Transverse colon (tissue), 4 donors: ENCODE data around the gene SH3BP5. TPM values are rescaled to one million over a fixed set of nuclear protein-coding genes. Genes with fewer than 3 reads are reported as not detected.

Experiments
- DNase-seq: peaks from one replicate; pipeline ENCODE4 v3.0.0-alpha.2; 2019
- H3K27ac ChIP-seq, 4 donors: fragments of 200-600 bp; sonication (generic); 2 replicates each; pipeline ENCODE4 v1.5.1; 2016 to 2018; ENCODE audit warnings: inconsistent platforms in 4 of 4
- H3K27me3 ChIP-seq: fragments of 200-600 bp; sonication (generic); 2 replicates; pipeline ENCODE4 v1.5.1; 2017; ENCODE audit warnings: inconsistent platforms
- H3K36me3 ChIP-seq, 4 donors: fragments of 200-600 bp; sonication (generic); 2 replicates each; pipeline ENCODE4 v1.5.1; 2017 to 2019; ENCODE audit warnings: inconsistent platforms in 4 of 4
- H3K4me1 ChIP-seq, 4 donors: fragments of 200-600 bp; sonication (generic); 2 replicates each; pipeline ENCODE4 v1.5.1; 2017 to 2020; ENCODE audit warnings: inconsistent platforms in 4 of 4
- H3K4me3 ChIP-seq, 4 donors: fragments of 200-600 bp; sonication (generic); 1 replicate in 1 of 4; 2 replicates in 3 of 4; pipeline versions ENCODE4 v1.5.1 to v1.6.1; 2017 to 2019; ENCODE audit warnings: inconsistent platforms in 4 of 4
- H3K9me3 ChIP-seq, 2 donors: fragments of 200-600 bp; sonication (generic); 2 replicates each; pipeline ENCODE4 v1.5.1; 2017 to 2019; ENCODE audit warnings: inconsistent platforms in 2 of 2
- CTCF ChIP-seq, 5 experiments: fragments of 200-600 bp in 3 of 5; fragments of 450-650 bp in 2 of 5; sonication (generic) in 3 of 5; IDR thresholded peaks; 1 replicate in 2 of 5; 2 replicates in 3 of 5; pipeline ENCODE4 v1.5.1; 2016 to 2017; ENCODE audit warnings: antibody characterized with exemption in 5 of 5, inconsistent platforms in 3 of 5, mild to moderate bottlenecking in 2 of 5, moderate library complexity in 1 of 5
- EP300 ChIP-seq: sonication (generic); formaldehyde crosslinking; IDR thresholded peaks from one replicate; pipeline ENCODE4 v1.6.1; 2017; ENCODE audit warnings: antibody characterized with exemption, low read depth
- POLR2A ChIP-seq: fragments of 450-650 bp; IDR thresholded peaks from one replicate; pipeline ENCODE4 v1.6.1; 2016; ENCODE audit warnings: antibody characterized with exemption, mild to moderate bottlenecking, moderate library complexity
- POLR2AphosphoS5 ChIP-seq, 3 donors: sonication (generic); formaldehyde crosslinking; IDR thresholded peaks; one replicate each; pipeline ENCODE4 v1.6.1; 2016; ENCODE audit warnings: antibody characterized with exemption in 3 of 3
- WGBS, 2 donors: methylation state at CpG; one replicate each; pipeline ENCODE4 v1.1.5; 2018; ENCODE audit warnings: low coverage in 1 of 2; 5-methylcytosine and 5-hydroxymethylcytosine counted together
- in situ Hi-C, 4 donors: fragments of 200-750 bp; cut with MboI; loops; one replicate each; pipeline versions ENCODE4 v1.15.0 to v1.15.1; 2017; ENCODE audit warnings: low sequenced_read_pairs in 3 of 4, low pct_ligation_motif_present in 1 of 4, low pct_unique_long_range_greater_than_20kb in 1 of 4
- intact Hi-C: fragments of 100-400 bp; cut with DNase I; formaldehyde crosslinking; loops from one replicate; pipeline ENCODE4 v1.15.1; 2023; ENCODE audit warnings: low total_unique reads
- total RNA-seq, 4 donors: library from RNA; depleted of rRNA; stranded (reverse); fragments of >200 nt; gene quantifications; one replicate each; pipeline ENCODE4 v1.1.0, GENCODE V29; 2016

The SH3BP5 gene
- total RNA-seq, 4 donors from 2014 or later = 7.5 to 32.4 (median 15.8) TPM

- in situ Hi-C loops (no loop called here), intact Hi-C loops (no loop called here)
- H3K4me3 ChIP-seq = no peak overlapping the region
- H3K27ac ChIP-seq = peak overlapping the region; percentile 10 to 53 (median 26)
- H3K4me1 ChIP-seq = peaks cover 0 to 18% (median 11%) of the 10 kb centered on the region in 4 donors
- WGBS, 2 donors = 41 to 61% methylated on average over 2 to 6 of the region's 6 CpGs
- H3K9me3 ChIP-seq = no peaks in the 10 kb centered on the region
- no peaks in the 10 kb centered on the region for H3K27me3 ChIP-seq
- TF ChIP-seq EP300 = no peak
- TF ChIP-seq POLR2A = no peak
- no peak for TF ChIP-seq CTCF (IDR thresholded peaks at IDR 0.05)
- TF ChIP-seq POLR2AphosphoS5 (IDR thresholded peaks at IDR 0.05) = no peak
- DNase-seq = peak; percentile 31
- no peaks in the 10 kb centered on the region for H3K36me3 ChIP-seq
Observed at GRCh38 chr3:15310491-15311370, 21.7 kb downstream of the SH3BP5 start.

GRCh38 chr3:15309662-15310335 lies 22.6 kb downstream of the SH3BP5 start:
- Histone ChIP-seq H3K36me3 (no peaks in the 10 kb centered on the region), H3K27me3 (no peaks in the 10 kb centered on the region), H3K27ac (peak overlapping the region; percentile 5 to 53 (median 26)), H3K9me3 (no peaks in the 10 kb centered on the region), H3K4me1 (peaks cover 0 to 15% (median 11%) of the 10 kb centered on the region in 4 donors), H3K4me3 (no peak overlapping the region)
- intact Hi-C loops (no loop called here), in situ Hi-C loops (no loop called here)
- no peak for DNase-seq
- 60 to 61% methylated on average over 1 to 6 of the region's 6 CpGs for WGBS, 2 donors
- TF ChIP-seq EP300 = no peak
- TF ChIP-seq POLR2A = no peak
- no peak for TF ChIP-seq POLR2AphosphoS5 (IDR thresholded peaks at IDR 0.05)
- no peak for TF ChIP-seq CTCF (IDR thresholded peaks at IDR 0.05)

- intact Hi-C loops (no loop called here), in situ Hi-C loops (no loop called here)
- peaks cover 0 to 14% (median 11%) of the 10 kb centered on the region in 4 donors for H3K4me1 ChIP-seq
- H3K36me3 ChIP-seq = no peaks in the 10 kb centered on the region
- no peaks in the 10 kb centered on the region for H3K9me3 ChIP-seq
- TF ChIP-seq EP300 = no peak
- TF ChIP-seq POLR2AphosphoS5 (IDR thresholded peaks at IDR 0.05) = no peak
- TF ChIP-seq POLR2A = no peak
- no peak for TF ChIP-seq CTCF (IDR thresholded peaks at IDR 0.05)
- 92 to 100% methylated on average over 1 to 11 of the region's 11 CpGs for WGBS, 2 donors
- H3K27ac ChIP-seq = no peak overlapping the region
- DNase-seq = no peak
- no peaks in the 10 kb centered on the region for H3K27me3 ChIP-seq
- no peak overlapping the region for H3K4me3 ChIP-seq
Observed at GRCh38 chr3:15307580-15307979, 24.8 kb downstream of the SH3BP5 start.

- intact Hi-C loops = no loop called here
- H3K9me3 ChIP-seq = no peaks in the 10 kb centered on the region
- no peak overlapping the region for H3K27ac ChIP-seq
- in situ Hi-C loops = no loop called here
- H3K4me1 ChIP-seq = peaks cover 0 to 14% (median 11%) of the 10 kb centered on the region in 4 donors
- no peak for DNase-seq
- H3K4me3 ChIP-seq = no peak overlapping the region
- no peaks in the 10 kb centered on the region for H3K27me3 ChIP-seq
- 98% methylated on average over 5 of the region's 5 CpGs; no CpG with 5 or more reads in 1 of the 2 donors for WGBS, 2 donors
- no peak for TF ChIP-seq POLR2AphosphoS5 (IDR thresholded peaks at IDR 0.05)
- TF ChIP-seq CTCF (IDR thresholded peaks at IDR 0.05) = no peak
- no peak for TF ChIP-seq EP300
- TF ChIP-seq POLR2A = no peak
- no peaks in the 10 kb centered on the region for H3K36me3 ChIP-seq
Observed at GRCh38 chr3:15306979-15307359, 25.4 kb downstream of the SH3BP5 start.
